ENCODE results near the gene OSR1.
"Not testable (repeated sequence)": the region's sequence is repeated elsewhere in the genome, so short reads cannot be mapped to it uniquely, and the experiment has no call there.

Gene OSR1

GRCh38 chr2:19358242-19359020 lies at the start of gene OSR1:
Gene OSR1, minus strand, starts transcription at chr2:19358623. Its CDS starts 4,818 bp downstream, at chr2:19353805.
- DNase-seq = peak; percentile 47

- DNase-seq = no peak
Observed at GRCh38 chr2:19403785-19404184, 45.4 kb upstream of the OSR1 start.

GRCh38 chr2:19392191-19392590 lies 33.8 kb upstream of the OSR1 start:
- DNase-seq = no peak

GRCh38 chr2:19389469-19389868 lies 31.0 kb upstream of the OSR1 start:
- DNase-seq = not testable (repeated sequence)

- DNase-seq = no peak
Observed at GRCh38 chr2:19380532-19380931, 22.1 kb upstream of the OSR1 start.

- no peak for DNase-seq
Observed at GRCh38 chr2:19378939-19379338, 20.5 kb upstream of the OSR1 start.

GRCh38 chr2:19377717-19378116 lies 19.3 kb upstream of the OSR1 start:
- DNase-seq = no peak

GRCh38 chr2:19373352-19373751 lies 14.9 kb upstream of the OSR1 start:
- DNase-seq = no peak

- DNase-seq = no peak
Observed at GRCh38 chr2:19371996-19372582, 13.7 kb upstream of the OSR1 start.

- no peak for DNase-seq
Observed at GRCh38 chr2:19369341-19369955, 11.0 kb upstream of the OSR1 start.

GRCh38 chr2:19368760-19369159 lies 10.3 kb upstream of the OSR1 start:
- DNase-seq = no peak

GRCh38 chr2:19367326-19367725 lies 8.9 kb upstream of the OSR1 start:
- DNase-seq = no peak

GRCh38 chr2:19365126-19365525 lies 6.7 kb upstream of the OSR1 start:
- DNase-seq = no peak

GRCh38 chr2:19364014-19364413 lies 5.6 kb upstream of the OSR1 start:
- no peak for DNase-seq

GRCh38 chr2:19363474-19363778 lies 5.0 kb upstream of the OSR1 start:
- no peak for DNase-seq

- peak; percentile 76 for DNase-seq
Observed at GRCh38 chr2:19362755-19363473, 4.5 kb upstream of the OSR1 start.

GRCh38 chr2:19362094-19362754 lies 3.8 kb upstream of the OSR1 start:
- peak; percentile 38 for DNase-seq

- DNase-seq = no peak
Observed at GRCh38 chr2:19361325-19361990, 3.0 kb upstream of the OSR1 start.

- DNase-seq = no peak
Observed at GRCh38 chr2:19360966-19361321, 2.5 kb upstream of the OSR1 start.

- DNase-seq = no peak
Observed at GRCh38 chr2:19360266-19360965, 2.0 kb upstream of the OSR1 start.

GRCh38 chr2:19359456-19359855 lies 1.0 kb upstream of the OSR1 start:
- DNase-seq = no peak

GRCh38 chr2:19359021-19359357 lies 566 bp upstream of the OSR1 start:
- DNase-seq = no peak
